Tibial nerve (tissue), 4 donors: ENCODE measurements around the gene PSMA7. TPM values are rescaled to one million over a fixed set of nuclear protein-coding genes. Genes with fewer than 3 reads are reported as not detected.

Source experiments
- DNase-seq, 2 donors: peaks; one replicate each; pipeline ENCODE4 v3.0.0-alpha.2; 2019; ENCODE audit warnings: low spot score in 2 of 2
- H3K27ac ChIP-seq, 4 donors: fragments of 200-600 bp; sonication (generic) in 3 of 4; one replicate each; pipeline ENCODE4 v1.5.1; 2017 to 2019; ENCODE audit warnings: mild to moderate bottlenecking in 1 of 4
- H3K27me3 ChIP-seq, 2 donors: fragments of 200-600 bp; sonication (generic) in 1 of 2; one replicate each; pipeline versions ENCODE4 v1.5.1 to v1.6.0; 2017 to 2019
- H3K36me3 ChIP-seq, 3 donors: fragments of 200-600 bp; sonication (generic); one replicate each; pipeline ENCODE4 v1.5.1; 2018 to 2019
- H3K4me1 ChIP-seq, 4 donors: fragments of 200-600 bp; sonication (generic) in 3 of 4; one replicate each; pipeline ENCODE4 v1.5.1; 2017 to 2019
- H3K4me3 ChIP-seq, 4 donors: fragments of 200-600 bp; sonication (generic) in 3 of 4; one replicate each; pipeline ENCODE4 v1.5.1; 2017 to 2019; ENCODE audit warnings: mild to moderate bottlenecking in 1 of 4, moderate library complexity in 1 of 4
- H3K9me3 ChIP-seq, 4 donors: fragments of 200-600 bp; sonication (generic) in 3 of 4; one replicate each; pipeline ENCODE4 v1.5.1; 2017 to 2019
- EP300 ChIP-seq, 2 donors: sonication (generic); formaldehyde crosslinking; IDR thresholded peaks; one replicate each; pipeline ENCODE4 v1.6.1; 2017; ENCODE audit warnings: antibody characterized with exemption in 2 of 2, mild to moderate bottlenecking in 1 of 2
- POLR2A ChIP-seq, 2 donors: fragments of 450-650 bp; IDR thresholded peaks; one replicate each; pipeline ENCODE4 v1.6.1; 2017; ENCODE audit warnings: antibody characterized with exemption in 2 of 2, mild to moderate bottlenecking in 2 of 2, moderate library complexity in 2 of 2
- WGBS, 2 donors: methylation state at CpG; one replicate each; pipeline ENCODE4 v1.1.5; 2018; 5-methylcytosine and 5-hydroxymethylcytosine counted together
- total RNA-seq, 4 donors: library from RNA; depleted of rRNA; stranded (reverse); fragments of >200 nt; gene quantifications; one replicate each; pipeline ENCODE4 v1.1.0, GENCODE V29; 2016
- TF ChIP-seq, protein P1 (sequence below), 5 experiments: fragments of 200-600 bp in 3 of 5; fragments of 450-650 bp in 2 of 5; sonication (generic) in 3 of 5; IDR thresholded peaks; one replicate each; pipeline ENCODE4 v1.5.1; 2016 to 2019; ENCODE audit warnings: antibody characterized with exemption in 5 of 5, mild to moderate bottlenecking in 3 of 5, moderate library complexity in 2 of 5

Gene PSMA7
- total RNA-seq, 4 donors from 2014 or later = 213 to 377 (median 341) TPM

GRCh38 chr20:62186887-62187866 lies 44.0 kb upstream of the PSMA7 start:
- Histone ChIP-seq H3K4me3 (no peak overlapping the region), H3K9me3 (no peaks in the 10 kb centered on the region), H3K27ac (peak overlapping the region in 2 of 4 donors; percentile 25 to 52), H3K27me3 (no peaks in the 10 kb centered on the region), H3K4me1 (peaks cover 0 to 44% (median 14%) of the 10 kb centered on the region in 4 donors), H3K36me3 (peaks cover 0 to 33% (median 4%) of the 10 kb centered on the region in 3 donors)
- WGBS, 2 donors = 67 to 80% methylated on average over 13 of the region's 13 CpGs
- no peak for DNase-seq
- TF ChIP-seq, protein P1, sequence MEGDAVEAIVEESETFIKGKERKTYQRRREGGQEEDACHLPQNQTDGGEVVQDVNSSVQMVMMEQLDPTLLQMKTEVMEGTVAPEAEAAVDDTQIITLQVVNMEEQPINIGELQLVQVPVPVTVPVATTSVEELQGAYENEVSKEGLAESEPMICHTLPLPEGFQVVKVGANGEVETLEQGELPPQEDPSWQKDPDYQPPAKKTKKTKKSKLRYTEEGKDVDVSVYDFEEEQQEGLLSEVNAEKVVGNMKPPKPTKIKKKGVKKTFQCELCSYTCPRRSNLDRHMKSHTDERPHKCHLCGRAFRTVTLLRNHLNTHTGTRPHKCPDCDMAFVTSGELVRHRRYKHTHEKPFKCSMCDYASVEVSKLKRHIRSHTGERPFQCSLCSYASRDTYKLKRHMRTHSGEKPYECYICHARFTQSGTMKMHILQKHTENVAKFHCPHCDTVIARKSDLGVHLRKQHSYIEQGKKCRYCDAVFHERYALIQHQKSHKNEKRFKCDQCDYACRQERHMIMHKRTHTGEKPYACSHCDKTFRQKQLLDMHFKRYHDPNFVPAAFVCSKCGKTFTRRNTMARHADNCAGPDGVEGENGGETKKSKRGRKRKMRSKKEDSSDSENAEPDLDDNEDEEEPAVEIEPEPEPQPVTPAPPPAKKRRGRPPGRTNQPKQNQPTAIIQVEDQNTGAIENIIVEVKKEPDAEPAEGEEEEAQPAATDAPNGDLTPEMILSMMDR (IDR thresholded peaks at IDR 0.05) = no peak
- TF ChIP-seq POLR2A (IDR thresholded peaks at IDR 0.05) (no peak), EP300 (IDR thresholded peaks at IDR 0.05) (no peak)

- 80 to 89% methylated on average over 3 of the region's 3 CpGs for WGBS, 2 donors
- Histone ChIP-seq H3K9me3 (no peaks in the 10 kb centered on the region), H3K36me3 (peaks cover 0 to 22% (median 4%) of the 10 kb centered on the region in 3 donors), H3K4me3 (no peak overlapping the region), H3K4me1 (peaks cover 0 to 54% (median 14%) of the 10 kb centered on the region in 4 donors), H3K27ac (no peak overlapping the region), H3K27me3 (no peaks in the 10 kb centered on the region)
- DNase-seq = no peak
- TF ChIP-seq, protein P1 (IDR thresholded peaks at IDR 0.05) = no peak
- no peak for TF ChIP-seq POLR2A (IDR thresholded peaks at IDR 0.05)
- no peak for TF ChIP-seq EP300 (IDR thresholded peaks at IDR 0.05)
Observed at GRCh38 chr20:62186096-62186426, 42.9 kb upstream of the PSMA7 start.

- WGBS, 2 donors = 24 to 28% methylated on average over 25 of the region's 25 CpGs
- H3K4me1 ChIP-seq = peaks cover 0 to 48% (median 14%) of the 10 kb centered on the region in 4 donors
- peak overlapping the region; percentile 87 to 94 (median 90) for H3K27ac ChIP-seq
- H3K27me3 ChIP-seq = no peaks in the 10 kb centered on the region
- DNase-seq = no peak
- H3K4me3 ChIP-seq = peak overlapping the region; percentile 76 to 98 (median 89)
- peaks cover 0 to 14% (median 0%) of the 10 kb centered on the region in 3 donors for H3K36me3 ChIP-seq
- no peaks in the 10 kb centered on the region for H3K9me3 ChIP-seq
- TF ChIP-seq, protein P1 (IDR thresholded peaks at IDR 0.05) = no peak
- TF ChIP-seq EP300 (IDR thresholded peaks at IDR 0.05) (no peak), POLR2A (IDR thresholded peaks at IDR 0.05) (no peak)
Observed at GRCh38 chr20:62183426-62184142, 40.4 kb upstream of the PSMA7 start.

DNA sequence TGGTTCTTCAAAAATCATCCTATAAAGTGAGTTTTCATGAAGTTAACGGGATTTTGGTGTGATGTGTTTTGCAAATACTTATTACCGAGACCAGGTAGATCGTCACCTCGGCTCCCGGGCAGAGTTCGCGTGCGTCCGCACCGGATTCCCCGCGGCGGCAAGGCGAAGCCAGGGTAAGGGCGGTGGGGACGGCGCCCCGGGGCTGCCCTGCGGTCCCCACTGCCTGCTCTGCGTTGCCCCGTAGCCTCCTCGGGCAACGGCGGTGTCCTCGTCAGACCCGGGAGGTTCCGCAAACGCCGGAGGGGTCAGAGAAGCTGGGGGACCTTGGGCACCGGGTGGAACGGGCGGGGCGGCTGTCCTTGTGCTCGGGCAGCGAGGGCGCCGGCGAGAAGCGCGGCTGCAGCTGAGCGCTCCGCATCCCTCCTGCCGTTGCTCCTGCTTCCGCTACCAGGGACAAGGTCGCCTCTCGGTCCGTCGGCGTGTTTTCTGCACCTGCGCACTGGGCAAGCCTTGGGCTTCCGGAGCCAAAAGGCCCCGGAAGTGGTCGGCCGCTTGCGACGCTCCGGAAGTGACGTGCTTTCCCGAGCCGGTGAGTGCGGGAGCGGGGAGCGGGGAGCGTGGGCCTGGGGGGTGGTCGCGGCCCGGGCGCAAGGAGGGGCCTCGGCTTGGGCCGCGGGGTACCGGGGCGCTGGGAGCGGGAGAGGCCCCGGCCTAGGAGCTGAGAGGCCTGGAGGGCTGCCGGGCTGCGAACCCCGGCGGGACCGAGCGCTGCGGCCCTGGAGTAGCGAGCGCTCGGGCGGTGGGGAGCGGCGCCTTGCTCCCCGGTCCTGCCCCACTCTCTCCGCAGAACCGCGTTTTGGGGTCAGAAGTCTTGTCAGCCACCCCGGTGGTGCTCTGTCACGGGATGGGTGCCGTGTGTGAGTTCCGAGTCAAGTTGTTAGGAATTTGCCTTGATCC lies 39.6 kb upstream of the PSMA7 start, which contains the start of gene MTG2:
MTG2 (plus strand) TSS at position 560 of the 957 bp plus-strand sequence. CDS start 10,393 bp downstream, outside the sequence.
- peak within 1 kb of the TSS; percentile 76 to 98 (median 89) for H3K4me3 ChIP-seq
- peaks cover 0 to 44% (median 14%) of the 10 kb centered on the region in 4 donors for H3K4me1 ChIP-seq
- peak; percentile 81 to 85 for DNase-seq
- H3K27ac ChIP-seq = peak within 1 kb of the TSS; percentile 87 to 94 (median 90)
- no peaks in the 10 kb centered on the region for H3K9me3 ChIP-seq
- peaks cover 0 to 17% (median 0%) of the 10 kb centered on the region in 3 donors for H3K36me3 ChIP-seq
- H3K27me3 ChIP-seq = no peaks in the 10 kb centered on the region
- 1% methylated on average over 39 to 41 of the region's 96 CpGs for WGBS, 2 donors
- TF ChIP-seq EP300 (IDR thresholded peaks at IDR 0.05) (peak; percentile 96), POLR2A (IDR thresholded peaks at IDR 0.05) (peak; percentile 46 to 79)
- TF ChIP-seq, protein P1 (IDR thresholded peaks at IDR 0.05) = peak in 1 of 5 experiments; percentile 38
